ENCODE measurements around the gene SMC1B. TPM values are rescaled to one million over a fixed set of nuclear protein-coding genes. Genes with fewer than 3 reads are reported as not detected.

The SMC1B gene
- total and polyA plus RNA-seq, 2 donors: 0.16 TPM; not detected in 1

- H3K4me1 ChIP-seq (ENCODE audit: insufficient read depth): no peaks in the 10 kb centered on the region
- no peaks in the 10 kb centered on the region for H3K36me3 ChIP-seq (ENCODE audit: insufficient read depth)
- no peak overlapping the region for H3K4me3 ChIP-seq (ENCODE audit: low read depth, low read length)
- H3K27ac ChIP-seq (ENCODE audit: low read depth): no peak overlapping the region
- no peak for DNase-seq (ENCODE audit: extremely low spot score)
- 87% methylated on average over 8 of the region's 8 CpGs for WGBS
Measured at GRCh38 chr22:45312415-45312814, 101.0 kb downstream of the SMC1B start.

GRCh38 chr22:45310977-45311531 lies 102.3 kb downstream of the SMC1B start:
- 47% methylated on average over 14 of the region's 14 CpGs for WGBS
- no peak for DNase-seq (ENCODE audit: extremely low spot score)
- Histone ChIP-seq H3K4me1 (ENCODE audit: insufficient read depth) (no peaks in the 10 kb centered on the region), H3K36me3 (ENCODE audit: insufficient read depth) (no peaks in the 10 kb centered on the region), H3K27ac (ENCODE audit: low read depth) (no peak overlapping the region), H3K4me3 (ENCODE audit: low read depth, low read length) (peak overlapping the region; percentile 79)

GRCh38 chr22:45310331-45310976 lies 102.9 kb downstream of the SMC1B start:
- peak overlapping the region; percentile 3 for H3K27ac ChIP-seq (ENCODE audit: low read depth)
- WGBS: 5% methylated on average over 33 of the region's 33 CpGs
- DNase-seq (ENCODE audit: extremely low spot score): no peak

GRCh38 chr22:45309422-45310227 lies 103.8 kb downstream of the SMC1B start, which contains the start of gene FAM118A:
Gene FAM118A (plus strand): TSS chr22:45309934. CDS start chr22:45322380, 12,446 bp downstream.
- peak within 1 kb of the TSS; percentile 79 for H3K4me3 ChIP-seq (ENCODE audit: low read depth, low read length)
- H3K27ac ChIP-seq (ENCODE audit: low read depth): peak within 1 kb of the TSS; percentile 72
- under 1% methylated on average over 95 of the region's 95 CpGs for WGBS
- no peaks in the 10 kb centered on the region for H3K36me3 ChIP-seq (ENCODE audit: insufficient read depth)
- peak; percentile 72 for DNase-seq (ENCODE audit: extremely low spot score)
- H3K4me1 ChIP-seq (ENCODE audit: insufficient read depth): no peaks in the 10 kb centered on the region

More at GRCh38 chr22:45310331-45310976, 102.9 kb downstream of the SMC1B start:
- no peaks in the 10 kb centered on the region for H3K36me3 ChIP-seq (ENCODE audit: insufficient read depth)
- no peaks in the 10 kb centered on the region for H3K4me1 ChIP-seq (ENCODE audit: insufficient read depth)
- H3K4me3 ChIP-seq (ENCODE audit: low read depth, low read length): peak overlapping the region; percentile 79

GRCh38 chr22:45308957-45309421 lies 104.4 kb downstream of the SMC1B start:
- peak overlapping the region; percentile 3 for H3K4me3 ChIP-seq (ENCODE audit: low read depth, low read length)
- no peak for DNase-seq (ENCODE audit: extremely low spot score)
- no peaks in the 10 kb centered on the region for H3K4me1 ChIP-seq (ENCODE audit: insufficient read depth)
- H3K27ac ChIP-seq (ENCODE audit: low read depth): peak overlapping the region; percentile 72
- no peaks in the 10 kb centered on the region for H3K36me3 ChIP-seq (ENCODE audit: insufficient read depth)
- 48% methylated on average over 25 of the region's 25 CpGs for WGBS

- WGBS: 87% methylated on average over 6 of the region's 6 CpGs
- H3K27ac ChIP-seq (ENCODE audit: low read depth): no peak overlapping the region
- no peak for DNase-seq (ENCODE audit: extremely low spot score)
Measured at GRCh38 chr22:45308391-45308956, 104.9 kb downstream of the SMC1B start.

GRCh38 chr22:45306139-45306538 lies 107.3 kb downstream of the SMC1B start:
- Histone ChIP-seq H3K27ac (ENCODE audit: low read depth) (no peak overlapping the region), H3K36me3 (ENCODE audit: insufficient read depth) (no peaks in the 10 kb centered on the region), H3K4me3 (ENCODE audit: low read depth, low read length) (no peak overlapping the region), H3K4me1 (ENCODE audit: insufficient read depth) (no peaks in the 10 kb centered on the region)
- DNase-seq (ENCODE audit: extremely low spot score): no peak
- 93% methylated on average over 9 of the region's 9 CpGs for WGBS

More at GRCh38 chr22:45308391-45308956, 104.9 kb downstream of the SMC1B start:
- no peaks in the 10 kb centered on the region for H3K36me3 ChIP-seq (ENCODE audit: insufficient read depth)
- H3K4me1 ChIP-seq (ENCODE audit: insufficient read depth): no peaks in the 10 kb centered on the region
- H3K4me3 ChIP-seq (ENCODE audit: low read depth, low read length): no peak overlapping the region

- no peak for DNase-seq (ENCODE audit: extremely low spot score)
- H3K4me1 ChIP-seq (ENCODE audit: insufficient read depth): no peaks in the 10 kb centered on the region
- H3K36me3 ChIP-seq (ENCODE audit: insufficient read depth): no peaks in the 10 kb centered on the region
- no peak overlapping the region for H3K4me3 ChIP-seq (ENCODE audit: low read depth, low read length)
- H3K27ac ChIP-seq (ENCODE audit: low read depth): no peak overlapping the region
- 80% methylated on average over 6 of the region's 6 CpGs for WGBS
Measured at GRCh38 chr22:45305456-45306075, 107.8 kb downstream of the SMC1B start.

- Histone ChIP-seq H3K4me3 (ENCODE audit: low read depth, low read length) (no peak overlapping the region), H3K27ac (ENCODE audit: low read depth) (no peak overlapping the region), H3K36me3 (ENCODE audit: insufficient read depth) (no peaks in the 10 kb centered on the region), H3K4me1 (ENCODE audit: insufficient read depth) (no peaks in the 10 kb centered on the region)
- WGBS: 72% methylated on average over 6 of the region's 6 CpGs
- no peak for DNase-seq (ENCODE audit: extremely low spot score)
Measured at GRCh38 chr22:45304971-45305370, 108.4 kb downstream of the SMC1B start.

- Histone ChIP-seq H3K4me3 (ENCODE audit: low read depth, low read length) (no peak overlapping the region), H3K4me1 (ENCODE audit: insufficient read depth) (no peaks in the 10 kb centered on the region), H3K36me3 (ENCODE audit: insufficient read depth) (no peaks in the 10 kb centered on the region), H3K27ac (ENCODE audit: low read depth) (no peak overlapping the region)
- WGBS: 70% methylated on average over 7 of the region's 7 CpGs
- no peak for DNase-seq (ENCODE audit: extremely low spot score)
Measured at GRCh38 chr22:45303181-45303580, 110.2 kb downstream of the SMC1B start.

GRCh38 chr22:45302751-45303150 lies 110.6 kb downstream of the SMC1B start:
- 67% methylated on average over 8 of the region's 8 CpGs for WGBS
- H3K36me3 ChIP-seq (ENCODE audit: insufficient read depth): no peaks in the 10 kb centered on the region
- no peaks in the 10 kb centered on the region for H3K4me1 ChIP-seq (ENCODE audit: insufficient read depth)
- H3K27ac ChIP-seq (ENCODE audit: low read depth): no peak overlapping the region
- no peak for DNase-seq (ENCODE audit: extremely low spot score)
- no peak overlapping the region for H3K4me3 ChIP-seq (ENCODE audit: low read depth, low read length)

- WGBS: 71% methylated on average over 15 of the region's 15 CpGs
- H3K27ac ChIP-seq (ENCODE audit: low read depth): no peak overlapping the region
- no peaks in the 10 kb centered on the region for H3K36me3 ChIP-seq (ENCODE audit: insufficient read depth)
- no peaks in the 10 kb centered on the region for H3K4me1 ChIP-seq (ENCODE audit: insufficient read depth)
- no peak for DNase-seq (ENCODE audit: extremely low spot score)
- H3K4me3 ChIP-seq (ENCODE audit: low read depth, low read length): no peak overlapping the region
Measured at GRCh38 chr22:45298934-45299505, 114.4 kb downstream of the SMC1B start.

Data from urinary bladder (tissue), 4 donors.